HEK293T (cell line): ENCODE data around the gene STAT6.
"Not testable (repeated sequence)": the region's sequence is repeated elsewhere in the genome, so short reads cannot be mapped to it uniquely, and the experiment has no call there.

Source experiments
- CTCF ChIA-PET: fragments of 350-600 bp; formaldehyde crosslinking; extraction: SDS; loops from one replicate; lab custom pipeline; 2021; ENCODE audit warnings: antibody characterized with exemption, inconsistent platforms; lab: Yijun Ruan, JAX
- POLR2A ChIA-PET: fragments of 350-600 bp; formaldehyde crosslinking; extraction: SDS; loops from one replicate; lab custom pipeline; 2020; ENCODE audit warnings: antibody characterized with exemption, inconsistent platforms; lab: Yijun Ruan, JAX
- DNase-seq: peaks from one replicate; pipeline ENCODE4 v3.0.0; 2012; ENCODE audit warnings: mixed read lengths; ENCODE audit errors: extremely low spot score
- ARNT ChIP-seq: fragments of 450-650 bp; IDR thresholded peaks from 2 replicates; pipeline ENCODE4 v1.6.1; 2017; ENCODE audit warnings: mild to moderate bottlenecking
- BHLHE40 ChIP-seq: fragments of 450-650 bp; IDR thresholded peaks from 2 replicates; pipeline ENCODE4 v1.6.1; 2016; ENCODE audit warnings: mild to moderate bottlenecking, moderate library complexity, borderline replicate concordance
- CTBP1 ChIP-seq: fragments of 450-650 bp; IDR thresholded peaks from 2 replicates; pipeline ENCODE4 v1.6.1; 2016; ENCODE audit warnings: borderline replicate concordance
- ELF4 ChIP-seq: fragments of 450-650 bp; IDR thresholded peaks from 2 replicates; pipeline ENCODE4 v1.6.1; 2017; ENCODE audit warnings: antibody characterized with exemption
- FOXA1 ChIP-seq: fragments of 450-650 bp; IDR thresholded peaks from 2 replicates; pipeline ENCODE4 v1.6.1; 2016; ENCODE audit warnings: mild to moderate bottlenecking
- FOXK2 ChIP-seq: fragments of 450-650 bp; IDR thresholded peaks from 2 replicates; pipeline ENCODE4 v1.6.1; 2016; ENCODE audit warnings: mild to moderate bottlenecking
- FOXM1 ChIP-seq: fragments of 450-650 bp; IDR thresholded peaks from 2 replicates; pipeline ENCODE4 v1.6.1; 2017; ENCODE audit warnings: mild to moderate bottlenecking, borderline replicate concordance
- HDGF ChIP-seq: fragments of 450-650 bp; IDR thresholded peaks from 2 replicates; pipeline ENCODE4 v1.6.1; 2017; ENCODE audit warnings: antibody characterized with exemption, borderline replicate concordance
- L3MBTL2 ChIP-seq: fragments of 450-650 bp; conservative IDR thresholded peaks from 2 replicates; pipeline ENCODE4 v1.6.1; 2016; ENCODE audit warnings: mild to moderate bottlenecking
- LEF1 ChIP-seq: fragments of 450-650 bp; IDR thresholded peaks from 2 replicates; pipeline ENCODE4 v1.6.1; 2017; ENCODE audit warnings: mild to moderate bottlenecking, borderline replicate concordance
- NFRKB ChIP-seq: fragments of 450-650 bp; IDR thresholded peaks from 2 replicates; pipeline ENCODE4 v1.6.1; 2016; ENCODE audit warnings: mild to moderate bottlenecking, moderate library complexity
- PKNOX1 ChIP-seq: fragments of 450-650 bp; IDR thresholded peaks from 2 replicates; pipeline ENCODE4 v1.6.1; 2016
- SP1 ChIP-seq: fragments of 450-650 bp; IDR thresholded peaks from 2 replicates; pipeline ENCODE4 v1.6.1; 2017
- SUZ12 ChIP-seq: fragments of 450-650 bp; IDR thresholded peaks from 2 replicates; pipeline ENCODE4 v1.6.1; 2016; ENCODE audit warnings: mild to moderate bottlenecking
- TARDBP ChIP-seq: fragments of 450-650 bp; IDR thresholded peaks from 2 replicates; pipeline ENCODE4 v1.6.1; 2016
- ZNF384 ChIP-seq: fragments of 450-650 bp; IDR thresholded peaks from 2 replicates; pipeline ENCODE4 v1.6.1; 2016

The STAT6 gene

GRCh38 chr12:57066245-57066644 lies 44.9 kb downstream of the STAT6 start:
- DNase-seq = no peak
- ChIA-PET POLR2A (interaction anchor here (1.0 to 2.0 kb wide), 2 partner anchors 45 to 55 kb away, joined by 3 to 5 read pairs; partner anchors contain the start of gene STAT6), CTCF (interaction anchor here (0.6 to 1.4 kb wide), 3 partner anchors 38 to 251 kb away, joined by 3 to 11 read pairs (median 9); partner anchors contain the start of gene STAT6)
- no peak for TF ChIP-seq SP1
- no peak for TF ChIP-seq BHLHE40
- TF ChIP-seq PKNOX1 = no peak
- TF ChIP-seq LEF1 = no peak
- no peak for TF ChIP-seq FOXM1
- TF ChIP-seq TARDBP = no peak
- TF ChIP-seq ELF4 = no peak
- no peak for TF ChIP-seq HDGF
- no peak for TF ChIP-seq ARNT
- TF ChIP-seq ZNF384 = no peak
- TF ChIP-seq SUZ12 = no peak

- DNase-seq = no peak
- POLR2A ChIA-PET = no interaction called here
- CTCF ChIA-PET = no interaction called here
- TF ChIP-seq LEF1 (no peak), ARNT (no peak), CTBP1 (no peak), BHLHE40 (no peak), FOXA1 (no peak), NFRKB (no peak), L3MBTL2 (no peak), ELF4 (no peak), SP1 (no peak), PKNOX1 (no peak), TARDBP (no peak), SUZ12 (no peak), FOXK2 (no peak), FOXM1 (no peak), HDGF (no peak), ZNF384 (no peak)
Measured at GRCh38 chr12:57063991-57064685, 47.0 kb downstream of the STAT6 start.

GRCh38 chr12:57058454-57058853 lies 52.7 kb downstream of the STAT6 start:
- POLR2A ChIA-PET = no interaction called here
- CTCF ChIA-PET = no interaction called here
- TF ChIP-seq ZNF384 (no peak), L3MBTL2 (no peak), PKNOX1 (no peak), FOXM1 (no peak), CTBP1 (no peak), FOXK2 (no peak), SUZ12 (no peak), LEF1 (no peak)
- DNase-seq = no peak

GRCh38 chr12:57057067-57057751 lies 54.0 kb downstream of the STAT6 start:
- no peak for TF ChIP-seq FOXA1
- TF ChIP-seq ZNF384 = no peak
- no peak for TF ChIP-seq L3MBTL2
- no peak for TF ChIP-seq NFRKB
- TF ChIP-seq HDGF = no peak
- no peak for TF ChIP-seq PKNOX1
- no peak for TF ChIP-seq CTBP1
- no peak for TF ChIP-seq FOXK2
- TF ChIP-seq SUZ12 = no peak
- no peak for TF ChIP-seq SP1
- no peak for TF ChIP-seq ELF4
- TF ChIP-seq FOXM1 = no peak
- ChIA-PET POLR2A (interaction anchor here (1.0 kb wide), 1 partner anchor 21 kb away, joined by 3 read pairs; the partner anchor contains the start of gene NEMP1), CTCF (interaction anchor here (0.6 kb wide), 1 partner anchor 223 kb away, joined by 3 read pairs; no protein-coding TSS in a partner anchor)
- no peak for DNase-seq

GRCh38 chr12:57055824-57056223 lies 55.3 kb downstream of the STAT6 start:
- POLR2A ChIA-PET = no interaction called here
- TF ChIP-seq PKNOX1 (no peak), BHLHE40 (no peak), LEF1 (no peak), ARNT (no peak), FOXK2 (no peak), HDGF (no peak), CTBP1 (no peak), ELF4 (no peak), ZNF384 (no peak), TARDBP (no peak), NFRKB (no peak), FOXM1 (no peak), FOXA1 (no peak), SUZ12 (no peak)
- DNase-seq = no peak
- CTCF ChIA-PET = no interaction called here

GRCh38 chr12:57053901-57054300 lies 57.3 kb downstream of the STAT6 start:
- CTCF ChIA-PET, POLR2A ChIA-PET, DNase-seq: not testable (repeated sequence)

- POLR2A ChIA-PET = interaction anchor here (1.1 kb wide), 1 partner anchor 26 kb away, joined by 3 read pairs; the partner anchor contains the start of gene NEMP1
- CTCF ChIA-PET = not testable (repeated sequence)
Measured at GRCh38 chr12:57053146-57053545, 58.0 kb downstream of the STAT6 start.

More at GRCh38 chr12:57053146-57053545, 58.0 kb downstream of the STAT6 start:
- not testable (repeated sequence) for DNase-seq
